GM18526 (cell line): ENCODE measurements around the gene ADCK1.

Experiments used
- POLR2A ChIP-seq: IDR thresholded peaks from 3 replicates; pipeline ENCODE4 v1.6.1; 2011; ENCODE audit not compliant: insufficient read length; ENCODE audit errors: extremely low read depth

The ADCK1 gene

GRCh38 chr14:77950371-77951063, 150.6 kb downstream of the ADCK1 start:
- no peak for TF ChIP-seq POLR2A

- TF ChIP-seq POLR2A: no peak
Measured at GRCh38 chr14:77955816-77956484, 156.0 kb downstream of the ADCK1 start.

GRCh38 chr14:77961847-77962580, 162.1 kb downstream of the ADCK1 start:
- TF ChIP-seq POLR2A: no peak

- TF ChIP-seq POLR2A: no peak
Measured at GRCh38 chr14:77962731-77963520, 163.0 kb downstream of the ADCK1 start.

DNA sequence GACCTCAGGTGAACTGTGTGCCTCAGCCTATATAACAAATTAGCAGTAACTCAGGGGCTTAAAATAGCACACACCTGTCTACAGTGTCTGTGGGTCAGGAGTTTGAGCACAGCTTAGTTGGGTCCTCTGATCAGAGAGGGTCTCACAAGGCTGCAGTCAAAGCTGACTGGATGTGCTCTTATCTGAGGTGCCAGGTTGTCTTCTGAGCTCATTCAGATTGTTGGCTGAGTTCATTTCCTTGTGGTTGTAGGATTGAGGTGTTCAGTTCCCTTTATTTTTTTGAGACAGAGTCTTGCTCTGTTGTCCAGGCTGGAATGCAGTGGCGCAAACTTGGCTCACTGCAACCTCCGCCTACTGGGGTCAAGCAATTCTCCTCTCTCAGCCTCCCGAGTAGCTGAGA, 164.7 kb downstream of the ADCK1 start:
- no peak for TF ChIP-seq POLR2A

- TF ChIP-seq POLR2A: no peak
Measured at GRCh38 chr14:77965050-77965449, 165.1 kb downstream of the ADCK1 start.

GRCh38 chr14:77965919-77966435, 166.1 kb downstream of the ADCK1 start:
- no peak for TF ChIP-seq POLR2A

- no peak for TF ChIP-seq POLR2A
Measured at GRCh38 chr14:77967110-77967509, 167.2 kb downstream of the ADCK1 start.

DNA sequence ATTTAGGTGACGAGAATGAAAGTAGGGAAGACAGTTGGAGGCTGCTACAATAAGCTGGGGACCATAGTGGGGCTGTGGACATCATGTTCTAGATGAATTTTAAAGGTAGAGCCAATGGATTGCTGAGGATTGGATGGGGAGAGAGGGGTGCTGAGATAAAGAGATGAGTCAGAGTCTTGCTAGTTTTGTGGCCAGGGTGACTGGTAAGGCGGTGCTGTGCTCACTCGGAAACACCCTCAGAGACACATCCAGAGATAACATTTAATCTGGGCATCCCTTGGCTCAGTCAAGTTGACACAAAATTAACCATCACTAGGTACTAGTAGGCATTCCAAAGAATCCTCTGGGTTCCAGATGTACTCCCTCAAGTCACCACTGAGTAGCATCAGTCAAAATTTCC, 170.7 kb downstream of the ADCK1 start:
- TF ChIP-seq POLR2A: no peak

- no peak for TF ChIP-seq POLR2A
Measured at GRCh38 chr14:77973246-77973645, 173.3 kb downstream of the ADCK1 start.

DNA sequence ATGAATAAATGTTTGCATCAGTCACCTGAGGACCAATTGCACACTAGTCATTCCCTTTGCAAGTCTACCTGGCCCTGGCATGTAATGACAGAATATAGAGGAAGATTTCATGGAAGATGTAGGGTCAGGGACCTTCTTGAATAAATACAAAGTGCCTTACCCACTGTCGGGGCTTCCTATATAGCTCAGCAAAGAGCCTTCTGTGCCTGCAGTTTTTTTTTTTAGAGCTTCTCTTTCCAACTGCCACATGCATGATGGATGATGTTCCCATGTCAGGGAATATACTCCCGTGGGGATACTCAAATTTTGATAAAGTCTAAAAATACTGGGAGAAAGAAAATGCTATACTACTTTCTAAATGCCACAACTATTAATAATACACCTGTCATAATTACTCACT, 176.7 kb downstream of the ADCK1 start:
- no peak for TF ChIP-seq POLR2A

GRCh38 chr14:77979171-77979570, 179.3 kb downstream of the ADCK1 start:
- TF ChIP-seq POLR2A: no peak

GRCh38 chr14:77979666-77980351, 179.9 kb downstream of the ADCK1 start:
- TF ChIP-seq POLR2A: no peak

DNA sequence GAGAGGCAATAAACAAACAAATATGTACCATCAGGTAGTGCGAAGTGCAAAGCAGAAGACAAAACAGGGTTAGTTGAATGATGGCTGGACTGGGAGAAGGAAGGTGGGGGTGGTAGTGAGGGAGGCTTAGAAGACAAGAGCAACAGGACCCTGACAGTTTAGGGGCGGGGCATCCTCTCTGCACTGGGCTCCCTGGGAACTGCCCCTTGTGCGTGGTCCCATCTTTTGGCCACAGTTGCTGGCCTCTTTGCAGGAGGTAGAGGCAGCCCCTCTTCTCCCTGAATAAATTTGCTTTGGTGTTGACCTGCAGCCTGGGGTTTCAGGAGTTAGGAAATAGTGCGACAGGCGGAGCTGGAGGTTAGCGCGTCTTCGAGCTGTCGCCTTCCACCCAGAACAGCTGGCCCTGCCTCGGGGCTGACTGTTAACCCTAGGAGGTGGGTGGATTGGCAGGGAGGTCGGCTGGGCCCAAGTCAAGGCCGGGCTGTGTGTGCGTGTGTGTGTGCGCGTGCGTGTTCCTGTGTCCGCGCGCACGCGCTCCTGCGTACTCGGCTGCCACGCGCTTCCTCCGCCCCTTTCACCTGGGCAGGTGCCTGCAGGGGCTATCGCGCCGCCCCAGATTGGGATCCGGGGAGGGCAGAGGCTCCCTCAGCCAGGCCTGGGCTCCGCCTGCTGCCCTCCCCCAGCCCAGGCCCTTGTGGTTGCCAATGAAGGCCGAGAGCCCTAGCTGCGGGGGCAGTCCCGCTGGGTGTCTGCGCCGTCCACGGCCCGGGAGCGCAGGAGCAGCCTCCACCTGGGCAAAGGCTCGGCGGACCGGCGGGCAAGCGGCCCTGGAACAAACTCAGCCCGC, 180.8 kb downstream of the ADCK1 start:
- TF ChIP-seq POLR2A: no peak
